ENCODE results near the gene STRIP2. TPM values are rescaled to one million over a fixed set of nuclear protein-coding genes. Genes with fewer than 3 reads are reported as not detected.

STRIP2 gene
- total RNA-seq, 2 donors from 2014 or later, result 1.1 to 5.5 TPM

- H3K36me3 ChIP-seq, result no peaks in the 10 kb centered on the region
- 86% methylated on average over 1 of the region's 1 CpG for WGBS
- DNase-seq (ENCODE audit: low spot score), result no peak
- intact Hi-C loops (cut with DNase I), result no loop called here
- no peaks in the 10 kb centered on the region for H3K27me3 ChIP-seq (replicated peaks; ENCODE audit: insufficient read depth)
- H3K27ac ChIP-seq, result no peak overlapping the region
- no peaks in the 10 kb centered on the region for H3K4me1 ChIP-seq (replicated peaks)
- TF ChIP-seq CTCF (IDR thresholded peaks at IDR 0.05), result no peak
- TF ChIP-seq POLR2AphosphoS5 (IDR thresholded peaks at IDR 0.05), result no peak
- TF ChIP-seq POLR2A (IDR thresholded peaks at IDR 0.05), result no peak
- no peaks in the 10 kb centered on the region for H3K9me3 ChIP-seq
- no peak overlapping the region for H3K4me3 ChIP-seq
Measured at GRCh38 chr7:129453510-129454248, 19.4 kb downstream of the STRIP2 start.

DNA sequence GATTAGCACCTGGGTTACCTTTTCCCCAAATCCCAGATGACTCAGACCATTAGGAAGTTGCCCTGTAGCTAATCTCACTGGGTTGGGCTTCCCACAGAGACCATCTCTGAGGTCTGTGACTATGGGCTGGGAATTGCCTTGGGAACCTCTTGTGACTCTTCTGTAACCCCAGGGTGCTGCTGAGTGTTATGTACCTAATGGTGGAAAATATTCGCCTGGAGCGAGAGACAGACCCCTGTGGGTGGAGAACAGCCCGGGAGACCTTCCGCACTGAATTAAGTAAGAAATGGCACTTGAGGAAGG lies 20.0 kb downstream of the STRIP2 start:
- Histone ChIP-seq H3K4me3 (no peak overlapping the region), H3K9me3 (no peaks in the 10 kb centered on the region), H3K4me1 (replicated peaks) (no peaks in the 10 kb centered on the region), H3K27ac (no peak overlapping the region), H3K36me3 (no peaks in the 10 kb centered on the region), H3K27me3 (replicated peaks; ENCODE audit: insufficient read depth) (no peaks in the 10 kb centered on the region)
- DNase-seq (ENCODE audit: low spot score), result no peak
- intact Hi-C loops (cut with DNase I), result no loop called here
- 95% methylated on average over 4 of the region's 4 CpGs for WGBS
- TF ChIP-seq CTCF (IDR thresholded peaks at IDR 0.05), result no peak
- no peak for TF ChIP-seq POLR2A (IDR thresholded peaks at IDR 0.05)
- no peak for TF ChIP-seq POLR2AphosphoS5 (IDR thresholded peaks at IDR 0.05)

DNA sequence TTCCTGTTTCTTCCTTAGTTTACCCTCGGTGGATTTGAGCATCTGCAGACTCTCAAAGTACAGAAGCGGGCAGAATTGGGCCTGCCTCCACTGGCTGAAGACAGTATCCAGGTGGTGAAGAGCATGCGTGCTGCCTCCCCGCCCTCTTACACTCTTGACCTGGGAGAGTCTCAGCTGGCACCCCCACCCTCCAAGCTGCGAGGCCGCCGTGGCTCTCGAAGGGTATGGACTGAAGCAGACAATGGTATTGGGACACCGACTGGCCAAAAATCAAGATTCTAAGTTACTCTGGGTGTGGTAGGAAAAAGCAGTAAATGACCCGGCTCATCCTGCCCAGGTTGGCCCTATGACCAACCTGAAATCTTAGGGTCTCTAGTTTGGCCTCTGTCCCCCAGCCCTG lies 22.2 kb downstream of the STRIP2 start:
- no peak for TF ChIP-seq POLR2AphosphoS5 (IDR thresholded peaks at IDR 0.05)
- TF ChIP-seq POLR2A (IDR thresholded peaks at IDR 0.05), result no peak
- TF ChIP-seq CTCF (IDR thresholded peaks at IDR 0.05), result no peak
- Histone ChIP-seq H3K36me3 (no peaks in the 10 kb centered on the region), H3K9me3 (no peaks in the 10 kb centered on the region), H3K4me1 (replicated peaks) (no peaks in the 10 kb centered on the region), H3K4me3 (no peak overlapping the region), H3K27ac (no peak overlapping the region), H3K27me3 (replicated peaks; ENCODE audit: insufficient read depth) (no peaks in the 10 kb centered on the region)
- intact Hi-C loops (cut with DNase I), result no loop called here
- WGBS, result 93% methylated on average over 10 of the region's 10 CpGs
- DNase-seq (ENCODE audit: low spot score), result no peak

- H3K4me1 ChIP-seq (replicated peaks), result no peaks in the 10 kb centered on the region
- intact Hi-C loops (cut with DNase I), result no loop called here
- WGBS, result 61% methylated on average over 3 of the region's 3 CpGs
- no peaks in the 10 kb centered on the region for H3K9me3 ChIP-seq
- no peaks in the 10 kb centered on the region for H3K27me3 ChIP-seq (replicated peaks; ENCODE audit: insufficient read depth)
- H3K4me3 ChIP-seq, result no peak overlapping the region
- no peak overlapping the region for H3K27ac ChIP-seq
- no peak for DNase-seq (ENCODE audit: low spot score)
- no peaks in the 10 kb centered on the region for H3K36me3 ChIP-seq
- no peak for TF ChIP-seq POLR2AphosphoS5 (IDR thresholded peaks at IDR 0.05)
- no peak for TF ChIP-seq POLR2A (IDR thresholded peaks at IDR 0.05)
- TF ChIP-seq CTCF (IDR thresholded peaks at IDR 0.05), result no peak
Measured at GRCh38 chr7:129457101-129457500, 22.9 kb downstream of the STRIP2 start.

DNA sequence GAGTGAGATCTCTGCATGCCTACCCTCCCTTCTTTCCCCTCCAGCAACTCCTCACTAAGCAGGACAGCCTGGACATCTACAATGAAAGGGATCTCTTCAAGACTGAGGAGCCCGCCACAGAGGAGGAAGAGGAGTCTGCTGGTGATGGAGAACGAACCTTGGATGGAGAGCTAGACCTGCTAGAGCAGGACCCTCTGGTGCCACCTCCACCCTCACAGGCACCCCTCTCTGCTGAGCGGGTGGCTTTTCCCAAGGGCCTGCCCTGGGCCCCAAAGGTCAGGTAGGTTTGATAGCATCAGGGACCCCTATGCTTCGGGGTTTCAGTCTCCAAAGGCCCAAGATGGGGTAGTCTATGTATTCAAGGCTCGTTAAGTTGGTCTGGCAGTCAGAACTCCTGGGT lies 23.9 kb downstream of the STRIP2 start:
- 90% methylated on average over 5 of the region's 5 CpGs for WGBS
- Histone ChIP-seq H3K4me3 (no peak overlapping the region), H3K27ac (no peak overlapping the region), H3K27me3 (replicated peaks; ENCODE audit: insufficient read depth) (no peaks in the 10 kb centered on the region), H3K4me1 (replicated peaks) (no peaks in the 10 kb centered on the region), H3K36me3 (no peaks in the 10 kb centered on the region), H3K9me3 (no peaks in the 10 kb centered on the region)
- intact Hi-C loops (cut with DNase I), result no loop called here
- DNase-seq (ENCODE audit: low spot score), result no peak
- no peak for TF ChIP-seq POLR2A (IDR thresholded peaks at IDR 0.05)
- TF ChIP-seq CTCF (IDR thresholded peaks at IDR 0.05), result no peak
- no peak for TF ChIP-seq POLR2AphosphoS5 (IDR thresholded peaks at IDR 0.05)
